ENCODE measurements around the gene C9orf43.
"Not testable (repeated sequence)": the region's sequence is repeated elsewhere in the genome, so short reads cannot be mapped to it uniquely, and the experiment has no call there.

The C9orf43 gene

GRCh38 chr9:113381909-113382411 lies 28.6 kb upstream of the C9orf43 start:
- no peak for DNase-seq (ENCODE audit: low read depth)

GRCh38 chr9:113386571-113387393 lies 23.8 kb upstream of the C9orf43 start:
- DNase-seq (ENCODE audit: low read depth): no peak

DNA sequence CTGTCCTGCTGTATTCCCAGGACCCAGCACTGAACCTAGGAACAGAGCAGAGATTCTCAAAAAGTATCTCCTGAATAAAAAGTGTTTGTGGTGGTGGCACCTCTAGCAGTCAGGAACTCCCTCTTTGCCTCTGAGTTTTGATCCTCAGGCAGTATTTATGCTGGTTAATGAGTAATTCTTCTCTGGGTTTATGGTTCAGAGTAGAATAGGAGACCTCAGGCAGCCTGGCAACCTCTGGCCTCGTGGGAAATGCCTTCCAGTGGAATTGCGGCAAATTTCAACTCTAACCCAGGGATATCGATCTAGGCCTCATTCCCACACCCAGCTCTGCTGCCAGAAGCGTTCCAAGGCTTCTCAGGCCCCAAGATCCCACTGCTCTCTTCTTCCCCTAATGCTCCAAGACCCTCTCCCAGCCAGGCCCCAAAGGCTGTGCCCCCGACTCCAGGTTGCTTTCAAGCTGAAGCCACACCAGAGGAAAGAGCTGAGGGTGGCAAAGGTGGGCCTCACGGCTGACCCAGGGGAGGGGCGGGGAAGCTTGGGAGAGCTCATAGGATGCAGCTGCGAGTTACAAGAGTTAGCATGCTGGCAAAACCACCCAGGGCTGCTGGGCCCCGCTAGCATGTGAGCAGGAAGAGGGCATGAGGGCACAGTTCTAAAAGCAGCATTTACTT lies 22.9 kb upstream of the C9orf43 start:
- no peak for DNase-seq (ENCODE audit: low read depth)

GRCh38 chr9:113388833-113389232 lies 21.7 kb upstream of the C9orf43 start:
- DNase-seq (ENCODE audit: low read depth): no peak

DNA sequence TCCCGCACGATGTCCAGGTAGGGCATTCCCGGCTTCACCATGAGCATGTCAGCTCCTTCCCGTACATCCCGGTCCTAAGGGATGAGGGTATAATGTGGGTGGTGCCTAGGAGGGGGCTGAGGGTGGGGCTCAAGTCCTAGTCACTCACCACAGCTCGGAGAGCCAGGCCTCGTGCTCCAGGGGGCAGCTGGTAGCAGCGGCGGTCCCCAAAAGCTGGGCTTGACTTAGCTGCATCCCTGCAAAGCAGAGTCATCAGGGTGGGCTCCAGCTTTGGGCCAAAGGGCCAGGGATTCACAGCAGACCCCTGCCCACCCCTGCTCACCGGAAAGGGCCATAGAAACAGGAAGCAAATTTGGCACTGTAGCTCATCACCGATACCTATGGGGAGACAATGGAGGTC lies 21.1 kb upstream of the C9orf43 start:
- no peak for DNase-seq (ENCODE audit: low read depth)

GRCh38 chr9:113390192-113390960 lies 20.2 kb upstream of the C9orf43 start:
- DNase-seq (ENCODE audit: low read depth): no peak

GRCh38 chr9:113391917-113392316 lies 18.6 kb upstream of the C9orf43 start:
- DNase-seq (ENCODE audit: low read depth): no peak

DNA sequence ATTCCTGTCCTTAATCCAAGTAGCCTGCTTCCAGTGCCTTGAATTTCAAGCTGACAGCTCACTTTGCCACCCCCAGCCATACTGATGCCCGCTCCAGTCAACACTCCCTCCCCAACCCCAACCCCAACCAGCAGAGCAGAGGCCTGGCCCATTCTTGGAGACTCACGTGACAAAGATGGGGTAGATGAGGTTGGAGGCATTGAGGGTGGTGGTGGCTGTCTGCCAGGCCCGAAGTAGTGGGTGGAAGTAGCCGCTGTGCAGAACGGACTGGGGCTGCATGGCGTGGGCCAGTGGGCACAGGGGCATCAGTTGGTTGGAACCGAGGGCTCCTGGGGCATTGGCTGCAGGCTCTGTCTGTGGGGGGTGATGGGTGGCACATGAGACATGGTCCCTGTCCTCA lies 17.3 kb upstream of the C9orf43 start:
- DNase-seq (ENCODE audit: low read depth): no peak

DNA sequence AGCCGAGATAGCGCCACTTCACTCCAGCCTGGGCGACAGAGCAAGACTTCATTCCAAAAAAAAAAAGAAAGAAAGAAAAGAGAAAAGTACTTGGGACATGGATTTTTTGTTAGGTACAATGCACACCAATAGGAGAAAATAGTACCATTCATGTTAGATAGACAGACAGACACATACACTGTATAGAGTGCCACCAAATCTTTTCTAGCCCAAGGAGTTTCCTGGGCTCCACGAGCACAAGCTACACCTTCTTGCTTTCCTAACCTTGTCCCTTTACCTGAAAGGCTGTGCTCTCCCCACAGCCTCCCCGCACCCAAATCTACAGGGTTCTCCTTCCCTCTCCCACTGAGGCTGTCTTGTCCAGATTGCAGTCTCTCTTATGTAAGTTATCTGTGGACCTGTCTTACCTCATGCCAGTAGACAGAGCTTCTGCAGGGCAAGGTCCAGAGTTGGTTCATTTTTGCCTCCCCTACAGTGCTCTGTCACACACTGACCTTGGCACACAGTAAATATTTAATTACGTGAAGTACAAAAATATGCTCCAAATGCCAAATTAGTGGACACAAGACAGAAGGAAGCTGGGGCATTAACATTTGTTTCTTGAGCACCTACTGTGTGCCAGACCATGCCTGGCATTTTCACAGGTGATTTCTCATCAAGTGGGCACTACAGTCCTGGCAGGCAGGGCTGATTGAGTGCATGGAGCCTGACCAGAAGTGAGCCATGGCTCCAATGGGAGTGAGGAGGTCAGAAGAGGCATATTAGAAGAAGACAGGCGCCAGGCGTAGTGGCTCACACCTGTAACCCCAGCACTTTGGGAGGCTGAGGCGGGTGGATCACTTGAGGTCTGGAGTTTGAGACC lies 15.3 kb upstream of the C9orf43 start:
- no peak for DNase-seq (ENCODE audit: low read depth)

DNA sequence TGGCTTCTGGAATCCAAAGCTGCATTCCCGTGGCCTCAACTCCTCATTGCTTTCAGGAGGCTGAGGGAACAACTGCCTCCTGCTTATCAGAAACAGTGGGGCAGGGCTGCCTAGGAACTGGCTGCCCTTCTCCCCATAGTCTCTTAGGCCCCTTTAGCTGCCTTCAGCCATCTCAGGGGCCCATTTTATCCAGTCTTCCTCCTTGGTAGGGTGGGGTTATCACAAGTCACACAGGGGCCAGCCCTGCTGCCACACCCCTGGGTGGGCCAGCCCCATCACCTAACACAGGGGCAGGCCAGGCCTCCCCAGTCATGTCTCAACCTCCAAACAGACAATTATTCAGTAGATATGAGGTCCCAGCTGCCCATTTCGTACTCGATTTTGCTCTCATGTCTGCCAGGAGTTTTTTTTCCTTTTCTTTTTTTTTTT lies 13.3 kb upstream of the C9orf43 start:
- no peak for DNase-seq (ENCODE audit: low read depth)

- DNase-seq (ENCODE audit: low read depth): no peak
These were observed 11.8 kb upstream of the C9orf43 start for GRCh38 chr9:113398796-113399195.

DNA sequence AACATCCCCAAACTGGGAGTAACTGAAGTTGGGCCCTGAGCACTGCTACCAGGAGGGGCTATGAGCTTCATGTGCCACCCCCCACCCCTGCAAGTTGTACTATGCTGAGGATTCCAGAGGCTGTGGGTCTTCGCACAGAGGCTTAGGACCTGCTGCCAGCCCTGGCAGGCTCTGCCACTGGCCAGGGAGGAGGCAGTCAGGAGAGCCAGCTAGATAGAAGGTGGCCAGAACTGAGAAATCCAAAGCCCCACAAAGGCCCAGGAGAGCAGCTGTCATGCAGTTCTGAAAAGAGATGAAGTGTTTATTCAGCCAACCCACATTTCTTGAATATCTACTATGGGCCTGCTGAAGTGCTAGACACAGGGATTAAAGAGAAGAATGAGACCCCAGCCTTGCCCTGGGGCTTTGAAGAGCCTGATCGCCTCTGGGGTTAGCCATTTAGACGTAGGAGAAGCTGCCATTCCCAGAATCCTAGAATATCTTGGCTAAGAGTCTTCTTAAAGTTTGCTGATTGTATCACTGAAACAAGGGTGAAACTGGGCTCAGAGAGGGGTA lies 10.8 kb upstream of the C9orf43 start:
- no peak for DNase-seq (ENCODE audit: low read depth)

DNA sequence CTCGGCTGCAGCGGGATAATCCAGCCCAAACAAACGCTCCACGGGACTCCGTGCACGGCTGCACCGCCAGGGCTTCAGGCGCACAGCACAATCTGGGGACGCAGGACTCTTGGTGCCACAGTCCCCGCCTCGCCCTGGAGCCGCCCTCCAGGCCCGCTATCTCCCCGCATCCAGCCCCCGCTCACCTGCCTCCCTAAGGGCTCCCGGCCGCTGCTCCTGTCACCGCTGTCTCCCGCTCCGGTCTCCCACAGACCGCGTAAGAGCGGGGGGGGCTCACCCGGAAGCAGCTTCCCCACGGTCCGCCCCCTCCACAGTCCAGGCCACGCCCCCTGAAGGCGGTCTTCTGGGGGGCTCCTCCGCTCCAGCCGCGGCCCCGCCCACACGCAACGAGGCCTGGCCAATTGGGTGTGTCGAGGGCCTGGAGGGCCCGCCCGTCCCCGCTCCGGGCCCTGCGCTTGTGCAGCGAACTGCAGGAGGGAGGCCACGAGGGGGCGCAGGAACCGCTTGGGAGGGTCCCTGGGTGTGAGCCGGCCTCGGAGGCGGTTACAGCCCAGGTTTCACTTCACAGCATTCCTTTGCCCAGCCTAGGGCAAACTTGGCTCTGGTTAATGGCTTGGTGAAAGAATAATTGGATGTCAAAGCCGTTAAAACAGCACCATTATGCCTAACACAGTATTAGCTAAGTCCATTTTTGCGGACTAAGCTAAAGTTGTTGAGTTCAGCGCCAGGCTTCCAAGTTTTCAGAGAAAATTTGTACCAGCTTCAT lies 9.3 kb upstream of the C9orf43 start, which contains the start of gene ALAD:
Gene ALAD (minus strand): TSS at position 258 of the 766 bp plus-strand sequence. CDS start 7,725 bp downstream, outside the sequence.
- peak; percentile 98 for DNase-seq (ENCODE audit: low read depth)

DNA sequence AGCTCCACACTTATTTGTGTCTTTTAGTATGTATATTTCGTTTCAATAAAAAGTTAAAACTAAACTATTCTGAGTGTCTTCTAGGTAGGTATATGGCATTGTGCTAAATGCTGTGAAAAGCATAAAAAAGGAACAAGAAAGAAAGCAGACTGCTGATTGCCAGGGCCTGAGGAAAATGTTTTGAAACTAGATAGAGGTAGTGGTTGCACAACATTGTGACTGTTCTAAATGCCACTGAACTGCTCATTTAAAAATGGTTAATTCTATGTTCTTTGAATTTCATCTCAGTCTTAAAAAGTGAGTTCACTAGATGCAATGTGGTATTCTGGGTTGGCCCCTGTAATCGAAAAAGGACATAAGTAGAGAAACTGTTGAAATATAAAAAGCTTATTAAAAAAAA lies 6.9 kb upstream of the C9orf43 start:
- DNase-seq (ENCODE audit: low read depth): no peak

DNA sequence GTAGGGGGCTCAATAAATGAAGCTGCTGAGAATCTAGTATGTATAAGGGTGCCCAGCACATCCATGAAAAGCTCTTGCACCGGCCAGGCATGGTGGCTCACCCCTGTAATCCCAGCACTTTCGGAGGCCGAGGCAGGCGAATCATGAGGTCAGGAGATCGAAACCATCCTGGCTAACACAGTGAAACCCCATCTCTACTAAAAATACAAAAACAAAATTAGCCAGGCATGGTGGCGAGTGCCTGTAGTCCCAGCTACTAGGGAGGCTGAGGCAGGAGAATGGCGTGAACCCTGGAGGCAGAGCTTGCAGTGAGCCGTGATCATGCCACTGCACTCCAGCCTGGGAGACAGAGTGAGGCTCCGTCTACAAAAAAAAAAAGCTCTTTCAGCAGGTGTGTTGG lies 4.2 kb upstream of the C9orf43 start:
- not testable (repeated sequence) for DNase-seq (ENCODE audit: low read depth)

GRCh38 chr9:113406873-113407511 lies 3.6 kb upstream of the C9orf43 start:
- not testable (repeated sequence) for DNase-seq (ENCODE audit: low read depth)

- no peak for DNase-seq (ENCODE audit: low read depth)
These were observed 1.1 kb upstream of the C9orf43 start for GRCh38 chr9:113409481-113409880.

GRCh38 chr9:113409883-113410206 lies 702 bp upstream of the C9orf43 start:
- no peak for DNase-seq (ENCODE audit: low read depth)

DNA sequence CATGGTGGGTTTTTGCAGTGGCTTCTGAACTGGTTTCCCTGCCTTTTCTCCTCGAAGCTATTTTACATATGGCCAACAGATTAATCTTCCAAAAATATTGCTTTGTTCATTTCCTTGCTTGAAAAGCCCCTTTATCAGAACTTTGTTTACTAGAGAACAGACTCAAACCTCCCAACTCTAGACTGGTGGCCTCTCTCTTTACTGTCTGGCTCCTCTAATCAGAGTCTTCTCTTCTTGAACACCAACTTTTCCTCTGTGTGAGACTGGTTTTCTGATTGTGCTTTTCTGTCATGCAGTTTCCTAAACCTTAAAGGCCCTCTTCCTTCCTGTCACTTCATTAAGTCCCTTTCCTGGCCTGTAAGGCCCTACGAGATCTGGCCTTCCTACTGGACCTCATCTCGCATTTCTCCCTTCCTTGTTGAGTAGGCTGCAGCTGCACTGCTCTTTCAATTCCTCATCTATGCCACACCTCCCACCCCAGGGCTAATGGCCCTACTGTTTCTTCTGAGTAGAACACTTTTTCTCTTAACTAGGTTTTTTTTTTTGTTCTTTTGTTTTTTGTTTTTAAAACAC lies 5.7 kb downstream of the C9orf43 start:
- DNase-seq (ENCODE audit: low read depth): no peak

- no peak for DNase-seq (ENCODE audit: low read depth)
These were observed 6.8 kb downstream of the C9orf43 start for GRCh38 chr9:113417370-113417769.
